Trophoblast cell (in vitro differentiated cells and primary cell): ENCODE measurements around the gene IFNA6.
"Not testable (repeated sequence)": the region's sequence is repeated elsewhere in the genome, so short reads cannot be mapped to it uniquely, and the experiment has no call there.

ENCODE experiments used
- DNase-seq, 2 donors: peaks; one replicate each; pipeline ENCODE4 v3.0.0-alpha.2; 2016
- H2AFZ ChIP-seq: 2 replicates; pipeline ENCODE4 v1.6.1; 2013; ENCODE audit warnings: low read length, moderate library complexity, mild to moderate bottlenecking; ENCODE audit not compliant: insufficient read depth, poor library complexity
- H2AK5ac ChIP-seq: 2 replicates; pipeline ENCODE4 v1.6.1; 2013; ENCODE audit warnings: mild to moderate bottlenecking, low read length
- H2BK120ac ChIP-seq: 2 replicates; pipeline ENCODE4 v1.6.1; 2013; ENCODE audit warnings: low read length, mild to moderate bottlenecking, moderate library complexity; ENCODE audit not compliant: insufficient read depth, poor library complexity
- H2BK12ac ChIP-seq: 2 replicates; pipeline ENCODE4 v1.6.1; 2013; ENCODE audit warnings: mild to moderate bottlenecking, low read length, moderate library complexity
- H2BK5ac ChIP-seq: 2 replicates; pipeline ENCODE4 v1.6.1; 2013; ENCODE audit warnings: low read length, low read depth, moderate library complexity, mild to moderate bottlenecking; ENCODE audit not compliant: poor library complexity
- H3K14ac ChIP-seq: 2 replicates; pipeline ENCODE4 v1.6.1; 2013; ENCODE audit warnings: mild to moderate bottlenecking, low read length
- H3K18ac ChIP-seq: 2 replicates; pipeline ENCODE4 v1.6.1; 2013; ENCODE audit warnings: mild to moderate bottlenecking, low read length
- H3K23ac ChIP-seq: 2 replicates; pipeline ENCODE4 v1.6.1; 2013; ENCODE audit warnings: low read length
- H3K27ac ChIP-seq: 2 replicates; pipeline ENCODE4 v1.5.1; 2013; ENCODE audit warnings: low read depth, mild to moderate bottlenecking, inconsistent platforms, low read length, moderate library complexity
- H3K27me3 ChIP-seq: 2 replicates; pipeline ENCODE4 v1.6.1; 2013; ENCODE audit warnings: inconsistent platforms, mild to moderate bottlenecking, low read length, moderate library complexity; ENCODE audit not compliant: insufficient read depth
- H3K36me3 ChIP-seq, 2 experiments: 1 replicate in 1 of 2; 2 replicates in 1 of 2; pipeline ENCODE4 v1.6.1; 2013; ENCODE audit warnings: low read length in 2 of 2, mild to moderate bottlenecking in 2 of 2, moderate library complexity in 1 of 2; ENCODE audit not compliant: insufficient read depth in 2 of 2, control insufficient read depth in 1 of 2
- H3K4ac ChIP-seq: 2 replicates; pipeline ENCODE4 v1.6.1; 2013; ENCODE audit warnings: low read depth, mild to moderate bottlenecking, low read length, moderate library complexity
- H3K4me1 ChIP-seq, 2 experiments: 1 replicate in 1 of 2; 2 replicates in 1 of 2; pipeline ENCODE4 v1.6.1; 2013; ENCODE audit warnings: low read length in 2 of 2, mild to moderate bottlenecking in 2 of 2, moderate library complexity in 1 of 2; ENCODE audit not compliant: insufficient read depth in 2 of 2, control insufficient read depth in 1 of 2
- H3K4me2 ChIP-seq: 2 replicates; pipeline ENCODE4 v1.6.1; 2013; ENCODE audit warnings: inconsistent platforms, mild to moderate bottlenecking, low read length, moderate library complexity
- H3K4me3 ChIP-seq: 2 replicates; pipeline ENCODE4 v1.5.1; 2013; ENCODE audit warnings: mild to moderate bottlenecking, low read depth, low read length, inconsistent platforms
- H3K79me1 ChIP-seq: one replicate; pipeline ENCODE4 v1.6.1; 2013; ENCODE audit warnings: low read length
- H3K79me2 ChIP-seq: 2 replicates; pipeline ENCODE4 v1.6.1; 2013; ENCODE audit warnings: low read length, mild to moderate bottlenecking; ENCODE audit not compliant: control insufficient read depth, insufficient read depth, poor library complexity
- H3K9ac ChIP-seq: 2 replicates; pipeline ENCODE4 v1.6.1; 2013; ENCODE audit warnings: mild to moderate bottlenecking, low read length
- H3K9me3 ChIP-seq: 2 replicates; pipeline ENCODE4 v1.6.1; 2013; ENCODE audit warnings: low read depth, mild to moderate bottlenecking, control low read depth, inconsistent platforms, low read length; ENCODE audit not compliant: insufficient read depth
- H4K12ac ChIP-seq: 2 replicates; pipeline ENCODE4 v1.6.1; 2013; ENCODE audit warnings: low read depth, mild to moderate bottlenecking, low read length, moderate library complexity
- H4K8ac ChIP-seq: 2 replicates; pipeline ENCODE4 v1.6.1; 2013; ENCODE audit warnings: low read depth, mild to moderate bottlenecking, low read length, moderate library complexity
- H4K91ac ChIP-seq: one replicate; pipeline ENCODE4 v1.6.1; 2013; ENCODE audit warnings: low read depth, mild to moderate bottlenecking, low read length, moderate library complexity
- WGBS: extraction: QIAGEN DNeasy Blood & Tissue Kit; methylation state at CpG from one replicate; pipeline ENCODE4 v1.1.7; 2013; ENCODE audit warnings: missing lambda C conversion rate; ENCODE audit not compliant: insufficient read length, insufficient coverage; ENCODE audit errors: extremely low coverage; 5-methylcytosine and 5-hydroxymethylcytosine counted together

The IFNA6 gene

DNA sequence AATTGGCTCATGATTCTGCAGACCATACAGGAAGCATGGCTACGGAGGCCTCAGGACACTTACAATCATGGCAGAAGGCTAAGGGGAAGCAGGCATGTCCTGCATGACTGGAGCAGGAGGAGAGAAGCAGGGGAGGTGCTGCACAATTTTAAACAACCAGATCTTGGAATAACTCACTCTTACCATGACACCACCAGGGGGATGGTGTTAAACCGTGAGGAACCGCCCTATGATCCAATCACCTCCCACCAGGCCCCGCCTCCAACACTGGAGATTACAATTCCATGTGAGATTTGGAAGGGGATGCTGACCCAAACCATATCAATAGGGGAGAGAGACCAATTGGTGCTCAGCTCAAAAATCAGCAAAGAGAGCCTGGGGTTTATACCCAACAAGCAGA is 20.8 kb upstream of the IFNA6 start:
- H3K79me2 ChIP-seq, result not testable (repeated sequence)

GRCh38 chr9:21367957-21368356 is 17.3 kb upstream of the IFNA6 start, which contains the start of gene IFNA13:
Gene IFNA13, minus strand, starts transcription at chr9:21368057. Its CDS starts 47 bp downstream, at chr9:21368010.
- H2BK12ac ChIP-seq, result no peak within 1 kb of the TSS
- H3K4me1 ChIP-seq, result no peaks in the 10 kb centered on the region
- no peak within 1 kb of the TSS for H2BK5ac ChIP-seq
- H3K9me3 ChIP-seq, result no peaks in the 10 kb centered on the region
- H3K4ac ChIP-seq, result no peak within 1 kb of the TSS
- no peak for DNase-seq
- no peak within 1 kb of the TSS for H3K27ac ChIP-seq
- no peak within 1 kb of the TSS for H2AFZ ChIP-seq
- WGBS, result no CpG with 5 or more reads among the region's 3 CpGs
- H3K79me1 ChIP-seq, result no peaks in the 10 kb centered on the region
- no peaks in the 10 kb centered on the region for H3K27me3 ChIP-seq
- no peak within 1 kb of the TSS for H2BK120ac ChIP-seq
- no peak within 1 kb of the TSS for H3K18ac ChIP-seq
- H3K9ac ChIP-seq, result no peak within 1 kb of the TSS
- no peaks in the 10 kb centered on the region for H3K36me3 ChIP-seq
- H4K12ac ChIP-seq, result no peak within 1 kb of the TSS
- no peak within 1 kb of the TSS for H4K8ac ChIP-seq
- no peak within 1 kb of the TSS for H3K14ac ChIP-seq
- no peak within 1 kb of the TSS for H3K23ac ChIP-seq
- no peak within 1 kb of the TSS for H2AK5ac ChIP-seq
- H3K4me3 ChIP-seq, result no peak within 1 kb of the TSS
- H4K91ac ChIP-seq, result no peak within 1 kb of the TSS
- no peak within 1 kb of the TSS for H3K4me2 ChIP-seq
- H3K79me2 ChIP-seq, result no peaks in the 10 kb centered on the region

More for the DNA sequence above, 20.8 kb upstream of the IFNA6 start:
- H2AFZ ChIP-seq, H3K4me1 ChIP-seq, H3K4me2 ChIP-seq, H3K4ac ChIP-seq, H3K27ac ChIP-seq, H3K27me3 ChIP-seq, H3K4me3 ChIP-seq, H2BK120ac ChIP-seq, H3K23ac ChIP-seq, H4K12ac ChIP-seq, H3K9ac ChIP-seq, H2BK12ac ChIP-seq, H4K91ac ChIP-seq, H3K18ac ChIP-seq, H3K9me3 ChIP-seq, DNase-seq, H4K8ac ChIP-seq, H3K14ac ChIP-seq, H2AK5ac ChIP-seq, H3K36me3 ChIP-seq, H3K79me1 ChIP-seq, H2BK5ac ChIP-seq: not testable (repeated sequence)
- no CpG with 5 or more reads among the region's 4 CpGs for WGBS

- not testable (repeated sequence) for H3K23ac ChIP-seq, H3K4ac ChIP-seq, H3K4me1 ChIP-seq, H3K9me3 ChIP-seq, H2BK120ac ChIP-seq, H2BK12ac ChIP-seq, H3K4me2 ChIP-seq, H3K18ac ChIP-seq, H3K14ac ChIP-seq, H2BK5ac ChIP-seq, H3K79me1 ChIP-seq, H3K9ac ChIP-seq, H3K27me3 ChIP-seq, H2AFZ ChIP-seq, H2AK5ac ChIP-seq, H3K27ac ChIP-seq, H4K8ac ChIP-seq, H3K4me3 ChIP-seq, H4K12ac ChIP-seq, H3K36me3 ChIP-seq, DNase-seq, H3K79me2 ChIP-seq, H4K91ac ChIP-seq
- no CpG with 5 or more reads among the region's 2 CpGs for WGBS
These were observed 16.5 kb upstream of the IFNA6 start for GRCh38 chr9:21367169-21367568.

DNA sequence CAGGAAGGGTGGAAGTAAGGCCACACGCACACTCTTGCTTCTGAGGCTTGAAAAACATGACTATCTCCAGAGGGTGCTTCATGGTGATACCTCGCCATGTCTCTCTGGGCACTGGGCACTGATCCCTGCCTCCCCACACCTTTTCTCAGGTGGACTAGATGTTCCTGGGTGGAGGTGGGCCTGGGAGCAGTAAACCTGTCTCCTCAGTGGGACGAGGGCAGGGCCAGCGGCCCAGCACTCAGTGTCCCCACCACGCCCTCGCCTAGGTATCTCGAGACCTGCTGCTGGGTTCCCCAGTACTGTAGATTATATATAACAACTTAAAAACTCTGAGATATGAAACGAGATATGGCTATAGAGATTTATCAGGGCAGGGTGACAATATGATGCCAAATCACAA is 11.6 kb upstream of the IFNA6 start:
- no peak overlapping the region for H2AK5ac ChIP-seq
- no peak overlapping the region for H4K12ac ChIP-seq
- WGBS, result no CpG with 5 or more reads among the region's 8 CpGs
- H3K4me2 ChIP-seq, result no peak overlapping the region
- H3K79me1 ChIP-seq, result peaks cover 6% of the 10 kb centered on the region
- H3K27ac ChIP-seq, result no peak overlapping the region
- peaks cover 3% of the 10 kb centered on the region in 2 experiments for H3K4me1 ChIP-seq
- no peak overlapping the region for H3K4ac ChIP-seq
- DNase-seq, result no peak
- no peak overlapping the region for H2BK120ac ChIP-seq
- H4K8ac ChIP-seq, result no peak overlapping the region
- H3K36me3 ChIP-seq, result no peaks in the 10 kb centered on the region
- no peak overlapping the region for H3K23ac ChIP-seq
- no peak overlapping the region for H3K4me3 ChIP-seq
- no peak overlapping the region for H2BK5ac ChIP-seq
- H2BK12ac ChIP-seq, result no peak overlapping the region
- H3K79me2 ChIP-seq, result no peaks in the 10 kb centered on the region
- H3K9me3 ChIP-seq, result no peaks in the 10 kb centered on the region
- no peak overlapping the region for H3K14ac ChIP-seq
- H2AFZ ChIP-seq, result no peak overlapping the region
- no peak overlapping the region for H3K18ac ChIP-seq
- no peaks in the 10 kb centered on the region for H3K27me3 ChIP-seq
- no peak overlapping the region for H4K91ac ChIP-seq
- H3K9ac ChIP-seq, result no peak overlapping the region
